ENCODE data around the gene C1orf50. TPM values are rescaled to one million over a fixed set of nuclear protein-coding genes. Genes with fewer than 3 reads are reported as not detected.
A peak's percentile ranks its signal among the peaks of the same experiment; 100 is the strongest.
"Not testable (repeated sequence)": the region's sequence is repeated elsewhere in the genome, so short reads cannot be mapped to it uniquely, and the experiment has no call there.

The C1orf50 gene
- 3.1 and 6.1 TPM in 2 replicates for total RNA-seq (2014; rRNA removed; shearing (Covaris generic))

DNA sequence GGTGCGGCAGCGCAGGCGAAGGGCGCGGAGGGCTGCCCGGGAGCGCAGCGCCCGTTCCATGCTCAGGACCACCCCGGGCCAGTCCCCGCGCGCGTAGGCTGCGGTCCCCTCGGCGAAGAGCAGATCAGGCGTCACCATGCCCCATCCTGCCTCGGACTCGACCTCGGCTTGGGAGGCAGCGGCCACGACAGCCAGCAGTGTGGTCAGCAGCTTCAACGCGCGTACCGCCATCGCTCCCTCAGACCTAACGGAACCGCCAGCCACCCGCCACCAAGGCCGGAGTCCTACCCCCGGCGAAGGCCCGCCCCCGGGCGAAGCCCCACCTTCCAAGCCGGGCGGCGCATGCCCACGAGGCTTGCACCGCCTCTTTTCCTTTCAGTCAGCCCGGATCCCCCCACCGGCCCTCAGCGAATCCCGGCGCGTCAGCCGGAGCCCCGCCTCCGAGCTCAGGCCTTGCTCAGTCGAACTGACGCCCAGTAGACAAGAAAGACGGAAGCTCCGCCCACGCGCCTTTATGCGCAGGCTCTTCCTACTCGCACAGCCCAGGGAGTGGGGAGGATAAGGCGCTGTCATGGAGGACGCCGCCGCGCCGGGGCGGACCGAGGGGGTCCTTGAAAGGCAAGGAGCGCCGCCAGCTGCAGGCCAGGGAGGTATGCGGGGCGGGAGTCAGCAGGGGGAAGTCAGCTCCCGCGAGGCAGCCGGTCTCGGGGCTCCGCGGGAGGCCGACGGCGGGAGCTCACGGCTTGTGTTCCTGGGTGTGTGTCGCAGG, at the start of gene C1orf50, which contains the start of gene P3H1:
Gene C1orf50 (plus strand): TSS at position 509 of the 769 bp plus-strand sequence. CDS start 63 bp downstream, at position 572.
Gene P3H1 (minus strand): TSS at position 288 of the 769 bp plus-strand sequence. CDS start 57 bp downstream, at position 231.
- DNase-seq (ENCODE audit: low spot score) = peak; percentile 97

DNA sequence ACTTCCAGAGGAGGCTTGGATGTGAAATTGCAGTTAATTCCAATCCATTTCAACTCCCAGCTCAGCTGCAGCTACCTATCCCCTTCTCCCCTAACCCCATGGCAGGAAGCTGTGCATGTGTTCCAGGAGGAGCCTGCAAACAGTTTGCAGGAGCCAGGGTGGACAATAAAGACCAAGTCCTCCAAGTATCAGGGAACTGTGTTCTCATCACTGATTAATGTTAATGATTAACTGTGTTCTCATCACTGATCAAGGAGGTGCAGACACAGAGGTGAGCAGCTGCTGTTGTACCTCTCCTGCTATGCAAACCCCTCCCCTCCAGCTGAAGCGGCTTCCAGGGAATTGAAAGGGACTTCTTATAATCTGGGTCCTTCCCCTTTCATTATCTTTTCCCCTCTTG, 46.2 kb upstream of the C1orf50 start:
- DNase-seq (ENCODE audit: low spot score) = no peak

DNA sequence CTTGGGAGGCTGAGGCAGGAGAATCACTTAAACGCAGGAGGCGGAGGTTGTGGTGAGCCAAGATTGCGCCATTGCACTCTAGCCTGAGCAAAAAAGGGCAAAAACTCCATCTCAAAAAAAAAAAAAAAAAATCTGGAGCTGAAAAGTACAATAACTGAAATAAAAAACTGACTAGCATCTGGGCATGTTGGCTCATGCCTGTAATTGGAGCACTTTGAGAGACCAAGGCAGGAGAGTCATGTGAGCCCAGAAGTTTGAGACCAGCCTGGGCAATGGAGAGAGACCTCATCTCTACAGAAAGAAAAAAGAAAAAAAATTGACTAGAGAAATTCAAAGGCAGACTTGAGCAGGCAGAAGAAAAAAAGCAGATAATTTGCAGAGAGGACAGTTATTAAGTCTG, 45.1 kb upstream of the C1orf50 start:
- DNase-seq (ENCODE audit: low spot score) = no peak

DNA sequence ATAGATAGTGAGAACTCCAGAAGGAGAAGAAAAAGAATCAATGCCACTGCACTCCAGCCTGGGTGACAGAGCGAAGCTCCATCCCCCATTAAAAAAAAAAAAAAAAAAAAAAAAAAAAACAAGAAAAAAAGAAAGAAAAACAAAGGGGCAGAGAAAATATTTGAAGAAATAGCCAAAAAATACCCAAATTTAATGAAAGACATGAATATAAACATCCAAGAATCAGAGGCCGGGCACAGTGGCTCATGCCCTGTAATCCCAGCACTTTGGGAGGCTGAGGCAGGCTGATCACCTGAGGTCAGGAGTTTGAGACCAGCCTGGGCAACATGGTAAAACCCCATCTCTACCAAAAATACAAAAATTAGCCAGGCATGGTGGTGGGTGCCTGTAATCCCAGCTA, 44.6 kb upstream of the C1orf50 start:
- DNase-seq (ENCODE audit: low spot score) = not testable (repeated sequence)

DNA sequence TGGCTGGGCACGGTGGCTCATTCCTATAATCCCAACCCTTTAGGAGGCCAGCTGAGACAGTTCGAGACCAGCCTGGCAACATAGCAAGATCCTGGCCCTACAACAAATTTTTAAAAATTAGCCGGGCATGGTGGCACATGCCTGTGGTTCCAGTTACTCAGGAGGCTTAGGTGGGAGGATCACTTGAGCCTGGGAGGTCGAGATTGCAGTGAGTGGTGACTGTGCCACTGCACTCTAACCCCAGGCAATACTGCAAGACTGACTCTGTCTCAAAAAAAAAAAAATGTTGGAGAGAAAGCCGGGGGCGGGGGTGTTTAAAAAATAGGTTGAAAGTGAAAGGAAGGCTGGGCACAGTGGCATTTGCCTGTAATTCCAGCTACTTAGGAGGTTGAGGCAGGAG, 43.5 kb upstream of the C1orf50 start:
- no peak for DNase-seq (ENCODE audit: low spot score)

DNA sequence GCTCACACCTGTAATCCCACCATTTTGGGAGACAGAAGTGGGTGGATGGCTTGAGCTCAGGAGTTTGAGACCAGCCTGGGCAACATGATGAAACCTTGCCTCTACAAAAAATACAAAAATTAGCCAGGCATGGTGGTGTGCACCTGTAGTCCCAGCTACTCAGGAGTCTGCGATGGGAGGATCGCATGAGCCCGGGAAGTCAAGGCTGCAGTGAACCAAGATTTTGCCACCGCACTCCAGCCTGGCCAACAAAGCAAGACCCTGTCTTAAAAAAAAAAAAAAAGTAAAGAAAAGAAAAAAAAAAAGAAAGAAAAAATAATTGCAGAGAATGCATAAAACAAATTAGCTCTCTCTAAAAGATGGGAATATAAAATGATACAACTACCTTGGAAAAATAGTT, 41.2 kb upstream of the C1orf50 start:
- DNase-seq (ENCODE audit: low spot score) = not testable (repeated sequence)

DNA sequence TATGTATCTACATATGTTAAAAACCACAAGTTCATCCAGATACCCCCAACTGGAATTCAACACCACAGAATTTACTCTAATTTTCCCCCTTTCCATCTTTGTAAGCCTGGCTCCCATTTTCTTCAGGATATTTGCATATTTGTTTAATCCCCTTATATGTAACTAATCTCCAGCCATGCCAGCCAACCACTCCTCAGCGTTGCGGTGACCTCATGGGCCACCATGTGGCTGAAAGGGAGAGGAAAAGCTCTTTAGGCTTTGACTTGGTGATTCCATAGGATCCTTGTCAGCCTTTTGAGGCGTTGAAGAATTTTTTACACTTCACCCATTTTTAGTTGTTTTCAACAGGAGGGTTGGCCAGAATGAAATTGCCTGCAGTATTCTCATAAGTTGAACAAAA, 37.0 kb upstream of the C1orf50 start:
- no peak for DNase-seq (ENCODE audit: low spot score)

DNA sequence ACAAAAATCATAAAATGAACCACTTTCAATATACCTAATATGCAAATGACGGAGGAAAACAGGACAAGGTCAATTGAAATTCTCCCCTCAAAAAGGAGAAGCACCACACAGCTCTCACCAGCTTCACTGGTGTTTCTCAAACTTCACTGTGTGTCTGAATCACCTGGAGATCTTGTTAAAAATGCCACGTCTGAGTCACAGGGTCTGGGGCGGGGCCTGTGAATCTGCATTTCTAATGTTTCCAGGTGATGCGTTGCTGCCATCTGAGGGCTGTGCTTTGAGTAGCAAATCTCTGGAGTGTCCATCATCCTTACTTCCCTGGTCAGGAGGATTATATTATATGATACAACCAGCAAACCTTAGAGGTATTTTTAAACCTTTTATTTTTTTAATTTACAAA, 36.1 kb upstream of the C1orf50 start:
- peak; percentile 19 for DNase-seq (ENCODE audit: low spot score)

DNA sequence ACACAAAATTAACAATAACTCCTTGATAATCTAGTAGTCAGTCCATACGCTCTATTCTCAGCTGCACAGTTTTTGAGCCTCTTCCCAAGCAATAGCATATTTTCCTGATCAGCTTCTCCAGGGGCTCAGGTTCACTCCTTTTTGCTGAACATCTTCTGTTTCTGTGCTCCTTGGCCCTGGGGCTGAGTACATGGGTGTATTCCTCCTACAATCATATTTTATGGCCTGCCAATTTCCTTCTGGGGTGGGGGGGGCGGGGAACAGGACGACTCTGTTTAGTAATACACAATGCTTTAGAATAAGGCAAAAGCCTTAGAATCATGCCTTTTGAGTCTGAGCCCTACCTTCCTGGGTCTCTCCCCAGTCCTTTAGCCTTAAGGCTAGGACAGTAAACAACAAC, 35.5 kb upstream of the C1orf50 start:
- no peak for DNase-seq (ENCODE audit: low spot score)

DNA sequence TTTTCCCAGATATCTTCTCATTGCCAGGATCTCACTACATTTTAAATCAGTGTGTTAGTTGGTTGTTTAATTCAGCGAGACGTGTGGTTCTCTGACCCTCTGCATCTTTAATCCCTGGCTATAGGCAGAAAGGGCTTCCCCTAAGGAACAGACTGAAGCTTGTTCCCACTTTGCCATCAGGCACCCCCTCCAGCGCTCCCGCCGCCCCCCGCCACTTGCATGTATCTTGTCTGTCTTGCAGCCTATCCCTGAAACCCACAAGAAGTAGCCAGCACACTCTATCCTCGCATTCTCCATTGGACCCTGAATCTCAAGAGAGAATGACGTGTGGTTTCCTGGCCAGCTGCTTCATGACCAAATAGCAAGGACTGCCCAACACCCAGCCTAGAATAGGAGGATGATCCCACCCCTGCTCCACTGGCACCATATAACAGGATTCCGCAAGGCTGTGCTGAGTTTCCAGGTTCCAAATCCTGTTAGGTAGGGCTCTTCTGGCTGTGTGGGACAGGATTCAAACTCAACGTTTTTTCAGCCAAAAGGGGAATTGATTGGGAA, 34.8 kb upstream of the C1orf50 start:
- no peak for DNase-seq (ENCODE audit: low spot score)

DNA sequence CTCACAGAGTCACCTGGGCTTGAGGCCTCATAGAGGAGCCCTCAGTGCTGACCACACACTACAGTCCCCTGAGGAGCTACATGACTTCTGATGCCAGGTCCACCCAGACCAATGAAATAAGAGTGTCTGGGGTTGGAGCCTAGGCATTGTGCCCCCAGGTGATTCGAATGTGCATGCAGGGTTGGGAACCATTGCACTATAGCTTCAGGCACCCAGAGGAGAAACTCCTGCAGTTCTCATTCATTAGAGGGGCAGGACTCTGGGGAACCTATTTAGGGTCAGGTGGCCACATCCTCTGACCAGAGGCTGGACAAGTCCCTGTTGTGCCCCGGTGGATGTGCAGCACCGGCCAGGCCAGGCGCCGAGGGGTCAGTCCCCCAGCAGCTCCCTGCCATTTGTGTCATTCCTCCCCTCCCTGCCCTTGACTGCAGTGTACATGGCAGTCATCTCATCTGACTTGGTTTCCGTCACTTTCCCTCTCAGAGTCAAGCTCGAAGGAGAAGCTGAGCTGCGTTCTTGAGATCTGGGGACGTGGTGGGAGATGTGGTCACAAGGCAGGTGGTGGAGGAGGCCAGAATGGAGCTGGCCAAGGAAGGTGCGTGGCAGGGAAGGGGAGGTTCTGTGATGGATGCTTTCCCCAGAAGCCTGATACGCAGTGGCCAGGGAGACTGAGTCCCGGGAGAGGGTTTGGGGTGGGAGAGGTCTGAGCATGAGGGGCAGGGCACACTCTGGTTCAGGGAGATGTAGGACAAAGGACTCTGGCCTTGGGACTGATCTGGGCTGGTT, 33.4 kb upstream of the C1orf50 start:
- DNase-seq (ENCODE audit: low spot score) = no peak

DNA sequence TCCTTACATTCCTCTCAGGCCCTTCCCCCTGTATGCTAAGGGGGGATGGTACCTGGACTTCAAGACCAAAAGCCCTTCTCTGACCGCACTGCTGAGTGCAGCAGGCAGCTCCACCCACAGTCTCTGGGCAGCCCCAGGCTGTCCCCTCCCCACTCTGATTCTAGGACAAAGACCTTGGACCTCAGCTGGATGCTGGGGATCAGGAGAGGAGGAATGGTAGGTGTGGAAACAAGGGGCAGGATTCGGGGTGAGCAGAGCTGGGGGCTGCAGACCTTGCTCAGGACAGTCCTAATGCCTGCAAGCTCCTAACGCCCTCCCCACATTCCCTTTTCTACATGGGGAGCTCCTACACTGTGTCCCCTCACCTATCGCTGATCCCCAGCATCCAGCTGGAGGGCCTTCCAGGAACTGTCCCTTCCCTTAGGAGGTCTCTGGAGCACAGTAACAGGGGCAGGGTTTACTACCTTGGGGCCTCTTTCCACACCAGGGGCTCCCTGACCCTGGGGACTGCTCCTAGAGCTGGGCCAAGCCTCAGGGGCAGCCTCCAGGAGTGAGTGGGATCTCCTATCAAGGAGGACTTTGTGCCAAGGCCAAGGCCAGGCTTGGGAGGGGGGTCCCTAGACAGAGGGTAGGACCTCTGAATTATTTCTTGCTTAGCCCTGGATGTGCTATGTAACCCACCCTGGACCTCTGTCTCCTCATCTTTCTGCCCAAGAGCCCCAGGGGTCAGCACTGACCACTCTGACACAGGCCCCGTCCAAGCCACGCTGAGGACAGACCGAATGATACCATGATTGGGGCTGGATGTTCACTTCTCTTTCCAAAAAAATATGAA, 32.6 kb upstream of the C1orf50 start:
- DNase-seq (ENCODE audit: low spot score) = no peak

DNA sequence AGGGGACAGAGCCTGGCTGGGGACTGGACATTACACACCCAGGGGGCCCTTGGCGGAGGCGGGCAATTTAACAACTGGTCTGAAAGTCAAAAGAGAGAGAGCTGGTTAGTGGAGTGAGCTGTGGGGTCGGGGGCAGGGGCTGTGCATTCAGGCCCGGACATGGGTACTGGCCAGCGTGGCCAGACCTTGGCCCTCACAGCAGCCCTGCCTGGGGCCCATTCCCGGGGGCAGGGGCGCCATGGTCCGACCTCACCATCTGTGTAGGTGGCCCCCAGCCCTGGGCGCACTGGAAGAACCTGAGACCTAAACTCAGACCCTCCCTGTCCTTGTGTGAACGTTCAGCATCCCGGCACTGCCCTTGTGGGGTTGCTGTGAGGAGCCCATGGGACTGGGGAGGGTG, 32.0 kb upstream of the C1orf50 start:
- DNase-seq (ENCODE audit: low spot score) = no peak

DNA sequence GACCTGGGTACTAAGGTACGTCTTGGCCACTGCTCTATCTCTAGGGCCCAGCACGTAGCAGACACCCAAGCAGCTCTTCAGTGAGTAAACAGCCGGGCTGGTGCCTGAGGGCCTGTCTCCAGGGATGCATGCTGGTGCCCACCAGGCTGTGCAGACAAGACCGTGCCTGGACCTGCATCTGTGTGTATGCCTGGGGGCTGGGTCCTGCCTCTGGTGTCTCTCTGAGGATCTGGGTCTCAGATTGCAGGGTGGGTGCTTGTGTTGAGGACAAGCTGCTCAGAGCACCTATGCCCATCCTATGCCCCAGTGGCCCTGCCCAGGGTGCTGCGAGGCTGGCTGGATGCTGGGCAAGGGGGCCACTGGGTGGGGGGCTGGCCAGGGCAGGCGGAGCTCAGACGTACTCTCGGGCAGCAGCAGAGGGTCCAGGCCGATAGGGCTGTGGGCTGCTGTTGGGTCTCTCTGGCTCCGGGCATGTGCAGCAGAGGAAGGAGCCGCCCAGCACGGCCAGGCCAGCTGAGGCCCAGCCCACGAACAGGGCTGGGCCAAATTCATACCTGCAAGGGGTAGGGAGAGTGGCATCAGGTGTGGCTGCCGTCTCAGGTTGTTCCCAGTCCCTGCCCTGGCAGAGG, 31.5 kb upstream of the C1orf50 start:
- no peak for DNase-seq (ENCODE audit: low spot score)

DNA sequence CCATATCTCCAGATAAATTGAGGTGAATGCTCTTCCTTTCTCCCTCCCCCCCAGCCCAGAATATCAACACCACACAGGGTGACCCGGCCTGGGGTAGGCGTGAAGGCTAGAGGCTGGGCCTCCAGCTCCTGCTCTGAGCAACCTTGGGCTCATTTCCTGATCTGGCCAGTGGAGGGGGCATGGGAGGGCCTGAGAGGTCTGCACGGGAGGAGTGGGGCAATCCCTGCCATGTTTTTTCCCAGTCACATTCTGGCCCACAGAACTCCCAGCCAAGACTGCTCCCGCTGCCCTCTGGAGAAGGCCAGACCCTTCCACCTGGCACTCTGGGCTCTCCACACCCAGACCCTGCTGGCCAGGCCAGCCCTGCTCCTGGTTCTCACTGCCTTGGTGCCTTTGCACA, 30.9 kb upstream of the C1orf50 start:
- peak; percentile 11 for DNase-seq (ENCODE audit: low spot score)

DNA sequence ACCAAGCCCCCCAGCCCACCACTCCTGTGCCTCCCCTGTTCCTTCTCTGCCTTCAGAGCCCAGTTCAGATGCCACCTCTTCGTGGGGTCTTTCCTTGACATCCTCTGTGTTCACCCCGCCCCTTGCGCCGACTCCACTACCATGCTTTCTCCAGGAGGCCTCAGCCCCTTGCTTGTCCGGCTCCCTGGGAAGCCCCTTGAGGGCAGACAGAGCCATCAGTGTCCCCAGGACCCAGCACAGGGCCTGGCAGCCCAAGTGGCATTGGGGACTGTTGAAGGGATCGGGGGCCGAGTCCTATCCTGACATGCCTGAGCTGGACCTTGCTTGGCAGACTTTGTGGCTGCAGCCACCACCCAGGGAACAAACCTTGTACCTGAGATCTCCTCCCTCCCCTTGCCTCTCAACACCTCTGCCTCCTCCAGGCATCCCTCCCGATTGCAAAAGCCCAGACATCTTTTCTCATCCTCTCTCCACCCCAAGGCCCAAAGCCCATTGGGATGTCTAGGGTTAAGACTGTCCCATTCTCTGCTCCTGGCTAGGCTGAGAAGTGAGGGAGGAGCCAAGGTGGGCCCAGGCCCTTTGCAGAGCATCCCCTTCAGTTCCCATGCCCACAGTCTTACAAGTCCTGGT, 30.4 kb upstream of the C1orf50 start:
- no peak for DNase-seq (ENCODE audit: low spot score)

DNA sequence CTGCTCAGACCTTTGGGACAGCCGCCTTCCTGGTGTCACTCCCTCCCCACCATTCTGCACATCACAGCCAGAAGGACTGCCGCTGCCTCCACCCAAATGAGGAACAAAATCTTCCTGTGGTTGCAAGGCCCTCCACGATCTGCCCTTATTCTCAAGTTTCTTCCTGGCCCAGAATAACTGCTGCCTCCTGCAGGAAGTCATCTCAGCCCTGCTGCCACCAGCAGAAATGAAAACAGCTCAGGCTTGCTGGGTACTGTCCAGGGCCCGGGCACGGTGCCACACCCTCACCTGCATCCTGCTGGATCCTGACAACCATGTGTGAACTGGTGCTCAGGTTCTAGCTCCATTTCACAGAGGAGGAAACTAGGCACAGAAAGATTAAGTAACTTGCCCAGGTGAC, 29.8 kb upstream of the C1orf50 start:
- DNase-seq (ENCODE audit: low spot score) = no peak

DNA sequence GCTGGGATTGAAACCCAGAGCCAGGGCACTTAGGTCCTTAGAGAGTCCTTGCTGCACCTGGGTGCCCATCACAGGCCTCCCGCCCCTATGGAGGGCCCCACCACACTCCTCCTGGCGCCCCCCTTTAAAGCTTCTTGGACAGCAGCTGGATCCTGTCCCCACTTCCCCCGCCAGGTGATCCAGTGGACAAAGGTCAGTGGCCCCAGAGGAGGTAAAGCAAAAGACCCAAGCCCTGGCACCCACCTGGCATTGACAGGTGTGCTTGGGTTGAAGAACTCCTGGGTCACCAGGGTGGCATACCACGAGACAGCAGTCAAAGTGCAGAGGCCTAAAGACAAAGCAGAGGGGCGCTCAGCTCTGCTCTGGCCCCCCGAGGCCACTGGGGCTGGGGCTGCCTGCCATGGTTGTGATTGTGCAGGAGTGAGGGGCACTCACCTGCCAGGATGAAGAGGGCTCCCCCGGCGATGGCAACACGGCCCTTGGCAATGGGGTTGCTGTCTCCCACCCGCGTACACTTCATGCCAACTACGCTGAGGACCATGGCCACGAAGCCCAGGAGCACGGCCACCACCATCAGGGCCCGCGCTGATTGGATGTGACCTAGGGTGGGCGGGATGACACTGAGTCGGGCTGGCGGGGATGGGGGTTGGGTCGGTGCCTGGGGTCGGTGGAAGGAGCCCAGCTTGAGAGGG, 28.9 kb upstream of the C1orf50 start:
- DNase-seq (ENCODE audit: low spot score) = no peak

DNA sequence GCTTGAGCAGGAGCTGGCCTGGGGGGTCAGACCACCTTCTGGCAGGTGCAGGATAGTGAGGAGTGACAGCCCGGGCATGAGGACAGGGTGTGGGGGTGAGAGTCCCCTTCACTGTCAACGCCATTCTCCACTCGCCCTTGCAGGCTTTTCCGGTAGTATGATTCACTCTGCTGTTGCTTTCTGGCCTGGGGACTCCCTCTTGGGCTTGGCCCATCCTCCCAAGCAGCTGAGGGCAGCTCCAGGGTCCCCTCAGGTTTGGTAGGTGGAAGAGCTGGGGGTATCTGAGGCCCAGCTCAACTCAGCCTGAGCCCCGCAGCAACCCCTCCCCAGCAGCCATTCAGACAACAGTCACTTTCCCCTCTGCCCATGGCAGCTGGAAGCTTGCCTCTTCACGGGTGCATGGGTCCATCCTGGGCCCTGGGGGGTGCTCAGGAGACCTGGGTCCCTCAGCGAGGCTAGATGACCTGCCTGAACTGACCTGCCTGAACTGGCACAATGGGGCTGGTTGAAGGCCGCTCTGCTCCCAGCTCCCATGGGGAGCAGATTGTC, 28.3 kb upstream of the C1orf50 start:
- no peak for DNase-seq (ENCODE audit: low spot score)
